ENCODE measurements around the gene PEMT. TPM values are rescaled to one million over a fixed set of nuclear protein-coding genes. Genes with fewer than 3 reads are reported as not detected.
"Not testable (repeated sequence)": the region's sequence is repeated elsewhere in the genome, so short reads cannot be mapped to it uniquely, and the experiment has no call there.

The PEMT gene
- total RNA-seq, 1 donor from 2014 or later, result 690 TPM

DNA sequence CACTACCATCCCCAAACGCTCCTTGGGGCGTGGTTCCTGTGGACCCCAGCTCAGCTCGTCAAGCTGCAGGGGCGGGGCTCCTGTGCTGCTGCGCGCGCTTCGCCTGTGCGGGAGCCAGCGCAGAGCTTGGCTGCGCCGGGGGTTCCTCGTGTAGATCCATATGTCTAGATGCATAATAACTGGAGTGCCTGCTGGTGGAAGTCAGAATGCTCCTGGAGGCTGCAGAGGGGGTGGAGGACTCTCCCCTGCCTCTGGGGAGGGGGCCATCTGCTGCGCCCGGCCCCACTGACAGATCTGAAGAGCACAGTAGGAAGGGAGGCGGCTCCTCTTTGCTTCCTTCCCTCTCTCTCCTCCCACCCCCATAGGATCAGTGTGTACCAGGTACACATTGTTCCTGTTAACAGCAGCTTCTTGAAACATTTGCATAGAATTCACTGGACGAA is 99.9 kb downstream of the PEMT start:
- Histone ChIP-seq H3K36me3 (peaks cover 22 to 32% of the 10 kb centered on the region in 2 donors), H3K27me3 (no peaks in the 10 kb centered on the region), H3K4me1 (peaks cover 3 to 9% of the 10 kb centered on the region in 2 donors), H3K27ac (no peak overlapping the region), H3K4me3 (no peak overlapping the region), H3K9me3 (no peaks in the 10 kb centered on the region)
- TF ChIP-seq, protein P1, sequence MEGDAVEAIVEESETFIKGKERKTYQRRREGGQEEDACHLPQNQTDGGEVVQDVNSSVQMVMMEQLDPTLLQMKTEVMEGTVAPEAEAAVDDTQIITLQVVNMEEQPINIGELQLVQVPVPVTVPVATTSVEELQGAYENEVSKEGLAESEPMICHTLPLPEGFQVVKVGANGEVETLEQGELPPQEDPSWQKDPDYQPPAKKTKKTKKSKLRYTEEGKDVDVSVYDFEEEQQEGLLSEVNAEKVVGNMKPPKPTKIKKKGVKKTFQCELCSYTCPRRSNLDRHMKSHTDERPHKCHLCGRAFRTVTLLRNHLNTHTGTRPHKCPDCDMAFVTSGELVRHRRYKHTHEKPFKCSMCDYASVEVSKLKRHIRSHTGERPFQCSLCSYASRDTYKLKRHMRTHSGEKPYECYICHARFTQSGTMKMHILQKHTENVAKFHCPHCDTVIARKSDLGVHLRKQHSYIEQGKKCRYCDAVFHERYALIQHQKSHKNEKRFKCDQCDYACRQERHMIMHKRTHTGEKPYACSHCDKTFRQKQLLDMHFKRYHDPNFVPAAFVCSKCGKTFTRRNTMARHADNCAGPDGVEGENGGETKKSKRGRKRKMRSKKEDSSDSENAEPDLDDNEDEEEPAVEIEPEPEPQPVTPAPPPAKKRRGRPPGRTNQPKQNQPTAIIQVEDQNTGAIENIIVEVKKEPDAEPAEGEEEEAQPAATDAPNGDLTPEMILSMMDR (IDR thresholded peaks at IDR 0.05), result no peak
- DNase-seq (ENCODE audit: low spot score in 2 of 2), result no peak
- intact Hi-C loops (cut with DNase I), result loop anchor here (10.0 kb wide), 1 partner anchor 543 kb away; the partner anchor contains the start of genes ATPAF2 and GID4

DNA sequence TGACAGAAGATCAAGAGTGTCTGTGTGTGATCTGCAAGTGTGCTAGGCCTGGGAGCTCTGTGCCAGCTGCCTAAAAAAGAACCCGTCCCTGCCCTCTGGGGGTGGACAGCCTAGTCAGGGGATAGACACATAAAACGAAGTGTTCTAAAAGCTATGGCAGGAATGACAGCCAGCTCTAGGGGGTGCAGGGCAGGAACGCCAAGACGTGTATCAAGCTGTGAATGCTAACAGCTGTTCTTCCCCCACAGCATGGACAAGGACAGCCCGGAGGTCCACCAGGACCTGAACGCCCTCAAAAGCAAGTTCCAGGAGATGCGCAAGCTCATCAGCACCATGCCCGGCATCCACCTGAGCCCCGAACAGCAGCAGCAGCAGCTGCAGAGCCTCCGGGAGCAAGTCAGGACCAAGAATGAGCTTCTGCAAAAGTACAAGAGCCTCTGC is 100.5 kb downstream of the PEMT start:
- peaks cover 3 to 8% of the 10 kb centered on the region in 2 donors for H3K4me1 ChIP-seq
- H3K36me3 ChIP-seq, result peaks cover 22 to 34% of the 10 kb centered on the region in 2 donors
- intact Hi-C loops (cut with DNase I), result loop anchor here (10.0 kb wide), 1 partner anchor 544 kb away; the partner anchor contains the start of genes ATPAF2 and GID4
- no peaks in the 10 kb centered on the region for H3K9me3 ChIP-seq
- H3K27ac ChIP-seq, result no peak overlapping the region
- no peaks in the 10 kb centered on the region for H3K27me3 ChIP-seq
- TF ChIP-seq, protein P1 (IDR thresholded peaks at IDR 0.05), result no peak
- no peak for DNase-seq (ENCODE audit: low spot score in 2 of 2)
- H3K4me3 ChIP-seq, result no peak overlapping the region

DNA sequence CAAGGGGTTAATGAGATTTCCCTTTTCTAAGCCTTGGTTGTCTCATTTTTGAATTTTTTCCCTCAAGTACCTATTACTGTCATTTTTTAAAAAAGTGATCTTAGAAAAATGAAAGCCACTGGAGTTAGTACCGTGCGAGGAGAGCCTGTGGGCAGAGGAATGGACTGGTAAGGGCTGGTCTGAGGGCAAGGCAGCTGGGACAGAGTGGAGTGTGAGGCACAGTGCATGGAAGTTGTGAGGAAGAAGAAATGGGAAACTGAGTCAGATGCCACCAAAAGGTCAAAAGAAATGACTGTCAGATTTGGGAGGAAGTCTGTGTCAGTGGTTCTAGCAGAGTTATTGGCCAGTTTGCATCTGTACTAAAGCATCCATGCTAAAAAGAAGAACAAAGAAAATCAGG is 103.5 kb downstream of the PEMT start:
- no peak for DNase-seq (ENCODE audit: low spot score in 2 of 2)
- peaks cover 26 to 34% of the 10 kb centered on the region in 2 donors for H3K36me3 ChIP-seq
- no peaks in the 10 kb centered on the region for H3K9me3 ChIP-seq
- H3K4me1 ChIP-seq, result no peaks in the 10 kb centered on the region
- TF ChIP-seq, protein P1 (IDR thresholded peaks at IDR 0.05), result no peak
- H3K4me3 ChIP-seq, result no peak overlapping the region
- no peak overlapping the region for H3K27ac ChIP-seq
- intact Hi-C loops (cut with DNase I), result no loop called here
- H3K27me3 ChIP-seq, result no peaks in the 10 kb centered on the region

DNA sequence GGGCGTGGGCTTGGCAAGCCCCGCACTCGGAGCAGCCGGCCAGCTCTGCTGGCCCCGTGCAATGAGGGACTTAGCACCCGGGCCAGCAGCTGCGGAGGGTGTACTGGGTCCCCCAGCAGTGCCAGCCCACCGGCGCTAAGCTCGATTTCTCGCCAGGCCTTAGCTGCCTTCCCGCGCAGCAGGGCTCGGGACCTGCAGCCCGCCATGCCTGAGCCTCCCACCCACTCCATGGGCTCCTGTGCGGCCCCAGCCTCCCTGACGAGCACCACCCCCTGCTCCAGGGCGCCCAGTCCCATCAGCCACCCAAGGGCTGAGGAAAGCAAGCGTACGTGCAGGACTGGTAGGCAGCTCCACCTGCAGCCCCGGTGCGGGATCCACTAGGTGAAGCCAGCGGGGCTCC is 105.1 kb downstream of the PEMT start:
- H3K4me1 ChIP-seq; DNase-seq (ENCODE audit: low spot score in 2 of 2); H3K27ac ChIP-seq; H3K4me3 ChIP-seq; H3K27me3 ChIP-seq; intact Hi-C loops (cut with DNase I); H3K9me3 ChIP-seq: not testable (repeated sequence)
- H3K36me3 ChIP-seq, result peaks cover 10 to 19% of the 10 kb centered on the region in 2 donors

DNA sequence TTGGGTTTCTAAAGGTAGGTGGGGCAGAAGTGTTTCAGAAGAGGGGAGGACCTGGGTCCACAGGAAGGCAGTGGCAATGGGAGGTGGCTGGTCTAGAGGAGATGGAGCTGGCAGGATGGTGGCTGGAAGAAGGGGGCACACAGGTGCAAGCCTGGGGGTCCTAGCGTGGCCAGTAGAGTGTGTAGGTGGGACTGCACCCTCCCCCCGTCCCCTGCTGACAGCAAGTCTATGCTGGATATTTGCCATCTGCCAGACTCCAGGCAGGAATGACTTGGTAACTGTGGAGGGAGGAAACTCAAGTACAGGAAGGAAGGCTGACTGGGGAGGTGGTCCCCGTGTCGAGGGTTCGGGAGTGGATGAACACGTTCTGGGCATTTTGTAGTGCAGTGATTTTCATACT is 106.1 kb downstream of the PEMT start:
- intact Hi-C loops (cut with DNase I), result no loop called here
- Histone ChIP-seq H3K9me3 (no peaks in the 10 kb centered on the region), H3K36me3 (peaks cover 9 to 15% of the 10 kb centered on the region in 2 donors), H3K4me1 (no peaks in the 10 kb centered on the region), H3K27ac (no peak overlapping the region), H3K4me3 (no peak overlapping the region), H3K27me3 (no peaks in the 10 kb centered on the region)
- TF ChIP-seq, protein P1 (IDR thresholded peaks at IDR 0.05), result no peak
- DNase-seq (ENCODE audit: low spot score in 2 of 2), result no peak

DNA sequence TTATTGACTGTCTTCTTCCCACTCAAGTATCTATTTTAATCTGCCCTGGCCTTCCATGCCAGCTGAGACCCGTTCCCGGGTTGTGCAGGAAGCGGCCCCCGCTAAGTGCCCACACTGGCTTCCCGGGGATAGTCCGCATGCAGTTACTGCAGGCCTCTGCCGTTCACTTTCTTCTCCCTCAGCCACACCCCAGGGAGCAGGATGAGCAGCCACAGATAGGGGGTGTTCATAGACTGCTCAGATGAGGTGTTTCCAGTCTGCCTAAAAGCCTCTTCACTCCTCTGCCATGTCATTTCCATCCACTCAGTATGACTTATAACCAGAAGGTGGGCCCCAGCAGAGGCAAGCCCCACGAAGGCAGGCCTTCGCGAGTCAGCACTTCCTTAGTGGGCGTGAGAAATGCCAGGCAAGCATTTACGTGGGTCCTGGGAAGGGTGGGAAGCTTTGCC is 107.0 kb downstream of the PEMT start:
- H3K4me1 ChIP-seq, result no peaks in the 10 kb centered on the region
- H3K36me3 ChIP-seq, result peaks cover 9 to 15% of the 10 kb centered on the region in 2 donors
- H3K27me3 ChIP-seq, result no peaks in the 10 kb centered on the region
- H3K27ac ChIP-seq, result no peak overlapping the region
- intact Hi-C loops (cut with DNase I), result no loop called here
- H3K9me3 ChIP-seq, result no peaks in the 10 kb centered on the region
- H3K4me3 ChIP-seq, result no peak overlapping the region
- TF ChIP-seq, protein P1 (IDR thresholded peaks at IDR 0.05), result no peak
- no peak for DNase-seq (ENCODE audit: low spot score in 2 of 2)
